ENCODE measurements around the gene TSPEAR. TPM values are rescaled to one million over a fixed set of nuclear protein-coding genes. Genes with fewer than 3 reads are reported as not detected.

Gene TSPEAR
- total RNA-seq, 2 experiments from 2014 or later: not detected

DNA sequence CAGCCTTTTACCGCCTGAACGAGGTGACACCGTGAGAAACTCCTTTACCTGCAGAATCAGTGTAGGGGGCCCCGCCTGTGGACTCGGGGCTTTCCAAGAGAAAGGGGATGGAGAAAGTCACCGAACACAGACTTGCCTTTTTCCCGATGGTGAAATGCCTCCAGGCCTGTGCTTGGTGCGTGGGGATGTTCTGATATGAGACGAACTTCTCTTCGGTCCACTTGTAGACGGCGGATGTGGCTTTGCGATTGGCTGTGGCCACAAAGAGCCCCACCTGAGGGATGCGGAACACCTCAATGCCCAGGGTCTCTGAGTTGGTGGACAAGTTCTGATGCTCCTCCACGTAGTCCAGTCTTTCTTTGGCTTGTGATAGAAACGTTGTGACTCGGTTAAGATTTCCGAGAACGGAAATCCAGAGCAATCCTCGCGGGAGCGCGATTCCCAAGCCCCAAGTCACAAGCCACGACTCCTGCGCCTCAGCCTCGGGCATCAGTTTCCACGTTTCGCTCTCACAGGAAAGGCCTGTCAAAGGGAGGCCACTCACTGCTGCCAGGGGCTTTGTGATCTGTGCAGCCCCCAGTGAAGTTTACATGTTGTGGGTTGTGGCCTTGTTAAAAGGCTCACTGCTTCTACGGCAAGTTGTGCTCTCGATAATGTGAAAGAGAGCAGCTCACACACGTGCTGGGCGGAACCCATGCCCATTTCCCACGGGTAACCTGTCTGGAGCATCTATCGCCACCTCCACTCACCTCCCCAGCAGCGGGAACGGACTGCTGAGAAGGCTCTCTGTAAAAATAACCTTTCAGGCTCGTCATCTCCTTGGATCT is 184.0 kb downstream of the TSPEAR start:
- H3K27me3 ChIP-seq (ENCODE audit: control insufficient read depth in 1 of 2, insufficient read depth in 2 of 2, low read length in 2 of 2): no peaks in the 10 kb centered on the region
- no peak for ATAC-seq (ENCODE audit: poor library complexity)
- peaks cover 0 to 8% of the 10 kb centered on the region in 2 experiments for H3K9me3 ChIP-seq (ENCODE audit: control insufficient read depth in 1 of 2, insufficient read depth in 1 of 2, low read length in 2 of 2)
- no peaks in the 10 kb centered on the region for H3K27me3 Mint-ChIP-seq
- no peak overlapping the region for H3K27ac Mint-ChIP-seq
- H3K27ac ChIP-seq (ENCODE audit: low read depth in 1 of 2, low read length in 2 of 2): no peak overlapping the region
- ChIA-PET POLR2A (no interaction called here), CTCF (no interaction called here)
- no peaks in the 10 kb centered on the region for H3K36me3 ChIP-seq (ENCODE audit: insufficient read depth, low read length)
- intact Hi-C loops (cut with DNase I, micrococcal nuclease): no loop called here
- TF ChIP-seq, protein P1, sequence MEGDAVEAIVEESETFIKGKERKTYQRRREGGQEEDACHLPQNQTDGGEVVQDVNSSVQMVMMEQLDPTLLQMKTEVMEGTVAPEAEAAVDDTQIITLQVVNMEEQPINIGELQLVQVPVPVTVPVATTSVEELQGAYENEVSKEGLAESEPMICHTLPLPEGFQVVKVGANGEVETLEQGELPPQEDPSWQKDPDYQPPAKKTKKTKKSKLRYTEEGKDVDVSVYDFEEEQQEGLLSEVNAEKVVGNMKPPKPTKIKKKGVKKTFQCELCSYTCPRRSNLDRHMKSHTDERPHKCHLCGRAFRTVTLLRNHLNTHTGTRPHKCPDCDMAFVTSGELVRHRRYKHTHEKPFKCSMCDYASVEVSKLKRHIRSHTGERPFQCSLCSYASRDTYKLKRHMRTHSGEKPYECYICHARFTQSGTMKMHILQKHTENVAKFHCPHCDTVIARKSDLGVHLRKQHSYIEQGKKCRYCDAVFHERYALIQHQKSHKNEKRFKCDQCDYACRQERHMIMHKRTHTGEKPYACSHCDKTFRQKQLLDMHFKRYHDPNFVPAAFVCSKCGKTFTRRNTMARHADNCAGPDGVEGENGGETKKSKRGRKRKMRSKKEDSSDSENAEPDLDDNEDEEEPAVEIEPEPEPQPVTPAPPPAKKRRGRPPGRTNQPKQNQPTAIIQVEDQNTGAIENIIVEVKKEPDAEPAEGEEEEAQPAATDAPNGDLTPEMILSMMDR (IDR thresholded peaks at IDR 0.05): no peak
- no peaks in the 10 kb centered on the region for H3K4me1 ChIP-seq (ENCODE audit: insufficient read depth, low read length)
- no peaks in the 10 kb centered on the region for H3K36me3 Mint-ChIP-seq (ENCODE audit: low read depth)
- H3K4me3 ChIP-seq (ENCODE audit: low read length): no peak overlapping the region
- H3K4me3 Mint-ChIP-seq: no peak overlapping the region
- no peaks in the 10 kb centered on the region for H3K9me3 Mint-ChIP-seq
- H3K4me1 Mint-ChIP-seq (ENCODE audit: low read depth): no peaks in the 10 kb centered on the region
- peak in 1 of 14 experiments; percentile 16 for DNase-seq

DNA sequence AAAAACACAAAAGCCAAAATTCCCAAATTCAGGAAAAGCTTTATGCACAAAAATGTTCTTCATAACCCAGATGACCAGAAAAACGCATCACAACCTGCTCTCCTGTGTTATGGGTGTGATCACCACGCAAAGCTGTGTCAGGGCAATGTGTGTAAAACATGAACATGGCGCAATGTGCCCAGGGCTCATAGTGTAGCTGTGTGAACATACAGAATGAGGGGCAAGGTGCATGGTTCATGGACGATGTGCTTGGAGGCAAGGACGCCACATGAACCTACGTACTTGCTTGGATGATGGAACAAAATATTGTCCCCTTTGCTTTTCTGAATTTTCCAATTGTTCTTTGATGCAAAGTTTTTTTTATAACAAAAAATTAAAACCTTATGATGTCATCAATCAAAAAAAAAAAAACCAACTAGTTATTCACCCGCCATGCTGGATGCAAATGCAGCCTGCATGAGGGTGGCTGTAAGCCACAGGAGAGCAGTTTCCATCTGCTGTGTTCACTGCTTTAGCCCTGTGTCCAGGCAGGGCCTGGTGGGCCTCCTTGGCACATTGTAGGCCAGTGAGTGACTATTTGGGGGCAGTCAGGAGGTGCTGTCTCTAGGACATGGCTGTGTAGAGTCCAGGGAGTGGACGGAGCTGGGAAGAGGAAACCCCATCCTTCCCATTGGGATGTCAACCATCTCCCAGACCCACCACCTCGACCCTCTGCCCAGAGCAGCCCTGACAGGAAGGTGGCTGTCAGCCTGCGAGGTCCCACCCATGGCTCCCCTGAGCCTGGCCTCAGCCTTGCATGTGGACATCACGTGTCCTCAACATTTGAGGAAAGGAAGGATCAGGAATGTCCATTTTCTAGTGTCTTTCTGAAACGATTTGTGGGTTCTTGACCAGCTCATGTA is 185.0 kb downstream of the TSPEAR start:
- peak in 1 of 14 experiments; percentile 8 for DNase-seq
- no peak for ATAC-seq (ENCODE audit: poor library complexity)
- ChIA-PET POLR2A (no interaction called here), CTCF (no interaction called here)
- no peaks in the 10 kb centered on the region for H3K36me3 Mint-ChIP-seq (ENCODE audit: low read depth)
- TF ChIP-seq, protein P1 (IDR thresholded peaks at IDR 0.05): no peak
- no peaks in the 10 kb centered on the region for H3K4me1 Mint-ChIP-seq (ENCODE audit: low read depth)
- no peak overlapping the region for H3K27ac Mint-ChIP-seq
- Histone ChIP-seq H3K27ac (ENCODE audit: low read depth in 1 of 2, low read length in 2 of 2) (no peak overlapping the region), H3K4me3 (ENCODE audit: low read length) (no peak overlapping the region), H3K36me3 (ENCODE audit: insufficient read depth, low read length) (no peaks in the 10 kb centered on the region), H3K9me3 (ENCODE audit: control insufficient read depth in 1 of 2, insufficient read depth in 1 of 2, low read length in 2 of 2) (peaks cover 0 to 9% of the 10 kb centered on the region in 2 experiments), H3K4me1 (ENCODE audit: insufficient read depth, low read length) (no peaks in the 10 kb centered on the region), H3K27me3 (ENCODE audit: control insufficient read depth in 1 of 2, insufficient read depth in 2 of 2, low read length in 2 of 2) (no peaks in the 10 kb centered on the region)
- intact Hi-C loops (cut with DNase I, micrococcal nuclease): no loop called here
- no peaks in the 10 kb centered on the region for H3K9me3 Mint-ChIP-seq
- H3K4me3 Mint-ChIP-seq: no peak overlapping the region
- no peaks in the 10 kb centered on the region for H3K27me3 Mint-ChIP-seq

DNA sequence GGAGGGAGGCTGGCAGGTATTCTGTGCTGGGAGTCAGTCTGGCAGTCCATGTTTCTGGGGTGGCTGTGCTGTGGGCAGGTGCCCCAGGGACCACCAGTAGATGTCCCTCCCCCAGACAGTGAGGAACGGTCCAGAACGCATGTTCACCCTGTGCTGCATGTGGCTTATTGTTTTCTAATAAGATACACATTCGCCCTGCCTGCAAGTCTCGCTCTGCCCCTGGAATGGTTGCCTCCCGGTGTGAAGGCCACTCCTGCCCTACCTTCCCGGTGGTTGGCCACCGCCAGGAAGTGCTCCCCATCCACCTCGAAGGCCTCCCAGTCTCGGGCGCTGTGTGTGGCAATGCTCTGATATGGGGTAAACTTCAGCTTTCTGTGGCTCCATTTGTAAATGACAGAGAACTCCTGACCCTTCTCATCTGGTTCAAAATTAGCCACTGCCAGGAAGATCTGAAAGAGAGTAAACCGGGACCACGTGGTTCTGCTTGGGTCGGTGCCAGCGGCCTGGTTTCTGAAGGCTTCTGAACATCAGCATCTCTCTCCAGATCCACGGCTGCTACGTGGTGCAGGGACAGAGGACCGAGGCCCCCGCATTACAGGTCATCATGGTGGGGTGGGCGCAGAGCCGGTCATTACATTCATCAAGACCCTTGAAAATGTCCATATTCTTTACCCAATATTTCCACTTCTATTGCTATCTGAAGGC is 185.8 kb downstream of the TSPEAR start:
- intact Hi-C loops (cut with DNase I, micrococcal nuclease): no loop called here
- Histone ChIP-seq H3K27me3 (ENCODE audit: control insufficient read depth in 1 of 2, insufficient read depth in 2 of 2, low read length in 2 of 2) (no peaks in the 10 kb centered on the region), H3K27ac (ENCODE audit: low read depth in 1 of 2, low read length in 2 of 2) (no peak overlapping the region), H3K36me3 (ENCODE audit: insufficient read depth, low read length) (no peaks in the 10 kb centered on the region), H3K4me1 (ENCODE audit: insufficient read depth, low read length) (no peaks in the 10 kb centered on the region), H3K9me3 (ENCODE audit: control insufficient read depth in 1 of 2, insufficient read depth in 1 of 2, low read length in 2 of 2) (peaks cover 0 to 6% of the 10 kb centered on the region in 2 experiments), H3K4me3 (ENCODE audit: low read length) (no peak overlapping the region)
- TF ChIP-seq, protein P1 (IDR thresholded peaks at IDR 0.05): no peak
- no peaks in the 10 kb centered on the region for H3K36me3 Mint-ChIP-seq (ENCODE audit: low read depth)
- H3K27ac Mint-ChIP-seq: no peak overlapping the region
- CTCF ChIA-PET: no interaction called here
- POLR2A ChIA-PET: no interaction called here
- H3K9me3 Mint-ChIP-seq: no peaks in the 10 kb centered on the region
- H3K4me1 Mint-ChIP-seq (ENCODE audit: low read depth): no peaks in the 10 kb centered on the region
- DNase-seq (peak in 1 of 14 experiments; percentile 11), ATAC-seq (ENCODE audit: poor library complexity) (no peak)
- H3K27me3 Mint-ChIP-seq: no peaks in the 10 kb centered on the region
- H3K4me3 Mint-ChIP-seq: no peak overlapping the region
